Psoas muscle (tissue), 8 donors: ENCODE results near the gene DNASE2B. TPM values are rescaled to one million over a fixed set of nuclear protein-coding genes. Genes with fewer than 3 reads are reported as not detected.

ENCODE experiments used
- ATAC-seq, 4 donors: fragments of 200-7000 bp; cut with Tn5 transposase; one replicate each; pipeline ENCODE4 v1.9.1; 2020; ENCODE audit warnings: moderate library complexity in 3 of 4, mild to moderate bottlenecking in 2 of 4
- DNase-seq, 2 donors: peaks; one replicate each; pipeline ENCODE4 v3.0.0-alpha.2; 2020
- H3K27ac ChIP-seq: fragments of 200-600 bp; one replicate; pipeline ENCODE4 v1.8.0; 2022
- H3K27me3 ChIP-seq, 3 donors: fragments of 200-600 bp in 1 of 3; one replicate each; pipeline versions ENCODE4 v1.6.1 to v1.8.0; 2013 to 2022; ENCODE audit warnings: low read length in 2 of 3, mild to moderate bottlenecking in 2 of 3, moderate library complexity in 1 of 3; ENCODE audit not compliant: insufficient read depth in 3 of 3
- H3K36me3 ChIP-seq, 2 donors: fragments of 200-600 bp in 1 of 2; one replicate each; pipeline versions ENCODE4 v1.6.1 to v1.8.0; 2013 to 2022; ENCODE audit warnings: low read depth in 1 of 2, mild to moderate bottlenecking in 1 of 2, moderate library complexity in 1 of 2; ENCODE audit not compliant: insufficient read depth in 1 of 2
- H3K4me1 ChIP-seq: fragments of 200-600 bp; one replicate; pipeline ENCODE4 v1.8.0; 2022
- H3K4me3 ChIP-seq: fragments of 200-600 bp; one replicate; pipeline ENCODE4 v1.8.0; 2022; ENCODE audit warnings: mild to moderate bottlenecking
- H3K9me3 ChIP-seq: fragments of 200-600 bp; one replicate; pipeline ENCODE4 v1.8.0; 2022
- CTCF ChIP-seq: fragments of 200-600 bp; IDR thresholded peaks from one replicate; pipeline ENCODE4 v1.8.0; 2022; ENCODE audit warnings: antibody characterized with exemption
- WGBS, 3 donors: extraction: QIAGEN DNeasy Blood & Tissue Kit; methylation state at CpG; one replicate each; pipeline versions ENCODE4 v1.1.6 to v1.1.7; 2013; 5-methylcytosine and 5-hydroxymethylcytosine counted together
- intact Hi-C, 2 donors: fragments of 100-400 bp; cut with DNase I; formaldehyde crosslinking; loops; one replicate each; pipeline versions ENCODE4 v1.11.0 to v1.14.2; 2022
- polyA plus RNA-seq, 3 donors: library from polyadenylated mRNA; stranded (reverse); fragments of 200-250 nt; gene quantifications; one replicate each; pipeline ENCODE4 v1.2.3, GENCODE V29; 2013
- total RNA-seq, 4 donors: library from RNA; stranded (reverse); fragmentation: NEBNext Ultra II Directional in 2 of 4; extraction: Animal tissue kit (Norgen Biotek cat#: 25700) in 2 of 4; gene quantifications; one replicate each; pipeline versions ENCODE4 v1.2.1 to v1.2.4, GENCODE V29; 2021 to 2023
- donor health status: healthy with polysubstance abuse.
- donor health status: DM: no; HTN: no; CAD: no; lungs with moderate emphysema.
- donor health status: Bipolar disorder and iron deficiency.
- donor health status: healthy.
- donor health status: DM: yes; HTN: yes; CAD: no.
- donor health status: DM: no; HTN: no; CAD: no.
- donor health status: DM: no; HTN: no; CAD: no.
- donor health status: DM: yes; HTN: yes; CAD: no.

DNASE2B gene
- total and polyA plus RNA-seq, 7 donors, result 0.18 to 3.1 (median 0.84) TPM; not detected in 2

GRCh38 chr1:84365225-84366221 is 32.8 kb upstream of the DNASE2B start:
- no peaks in the 10 kb centered on the region for H3K36me3 ChIP-seq
- peaks cover 14% of the 10 kb centered on the region for H3K4me1 ChIP-seq
- DNase-seq, result no peak
- H3K27ac ChIP-seq, result no peak overlapping the region
- peak; percentile 32 to 74 (median 70) for ATAC-seq
- H3K9me3 ChIP-seq, result no peaks in the 10 kb centered on the region
- intact Hi-C loops, result no loop called here
- H3K4me3 ChIP-seq, result no peak overlapping the region
- TF ChIP-seq CTCF, result no peak
- no peaks in the 10 kb centered on the region for H3K27me3 ChIP-seq
- WGBS, 3 donors, result 50 to 58% (median 57%) methylated on average over 3 of the region's 3 CpGs

DNA sequence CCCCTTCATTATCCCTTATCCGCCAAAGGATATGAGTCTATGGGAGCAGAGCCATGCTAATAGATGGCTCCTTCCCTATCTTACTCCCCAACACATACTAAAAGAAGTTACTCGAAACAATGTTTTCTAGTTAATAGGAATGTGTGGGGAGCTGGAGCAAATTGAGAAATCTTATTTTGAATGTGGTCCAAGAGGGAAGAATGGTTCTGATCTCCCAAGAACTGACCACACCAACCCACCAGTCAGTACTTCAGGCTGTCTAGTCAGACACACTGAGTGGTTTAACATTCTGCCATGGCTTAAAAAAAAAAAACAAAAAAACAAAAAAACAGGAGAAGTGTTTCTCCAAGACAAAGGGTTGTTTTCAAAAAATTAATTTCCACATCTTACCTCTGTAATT is 31.5 kb upstream of the DNASE2B start:
- WGBS, 3 donors, result 79 to 87% (median 81%) methylated on average over 2 of the region's 2 CpGs
- ATAC-seq, result no peak

GRCh38 chr1:84367219-84367618 is 31.1 kb upstream of the DNASE2B start:
- Histone ChIP-seq H3K9me3 (no peaks in the 10 kb centered on the region), H3K4me1 (peaks cover 14% of the 10 kb centered on the region), H3K27ac (no peak overlapping the region), H3K36me3 (no peaks in the 10 kb centered on the region), H3K27me3 (no peaks in the 10 kb centered on the region), H3K4me3 (no peak overlapping the region)
- intact Hi-C loops, result no loop called here
- ATAC-seq (no peak), DNase-seq (no peak)
- no peak for TF ChIP-seq CTCF
- 33 to 90% (median 73%) methylated on average over 1 of the region's 1 CpG for WGBS, 3 donors

More for the DNA sequence above, 31.5 kb upstream of the DNASE2B start:
- intact Hi-C loops, result no loop called here
- no peak for TF ChIP-seq CTCF
- no peak for DNase-seq
- Histone ChIP-seq H3K9me3 (no peaks in the 10 kb centered on the region), H3K4me1 (peaks cover 14% of the 10 kb centered on the region), H3K27ac (no peak overlapping the region), H3K4me3 (no peak overlapping the region), H3K36me3 (no peaks in the 10 kb centered on the region), H3K27me3 (no peaks in the 10 kb centered on the region)

GRCh38 chr1:84368441-84368840 is 29.8 kb upstream of the DNASE2B start:
- DNase-seq, result no peak
- no peak for ATAC-seq
- TF ChIP-seq CTCF, result no peak
- Histone ChIP-seq H3K9me3 (no peaks in the 10 kb centered on the region), H3K4me1 (peaks cover 12% of the 10 kb centered on the region), H3K36me3 (no peaks in the 10 kb centered on the region), H3K27me3 (no peaks in the 10 kb centered on the region), H3K4me3 (no peak overlapping the region), H3K27ac (no peak overlapping the region)
- intact Hi-C loops, result no loop called here
- 94% methylated on average over 5 of the region's 5 CpGs for WGBS, 3 donors
